HEK293T (cell line): ENCODE measurements around the gene GOLGA2.

ENCODE experiments used
- ARNT ChIP-seq: fragments of 450-650 bp; IDR thresholded peaks from 2 replicates; pipeline ENCODE4 v1.6.1; 2017; ENCODE audit warnings: mild to moderate bottlenecking
- BHLHE40 ChIP-seq: fragments of 450-650 bp; IDR thresholded peaks from 2 replicates; pipeline ENCODE4 v1.6.1; 2016; ENCODE audit warnings: mild to moderate bottlenecking, moderate library complexity, borderline replicate concordance
- FOXA1 ChIP-seq: fragments of 450-650 bp; IDR thresholded peaks from 2 replicates; pipeline ENCODE4 v1.6.1; 2016; ENCODE audit warnings: mild to moderate bottlenecking
- FOXM1 ChIP-seq: fragments of 450-650 bp; IDR thresholded peaks from 2 replicates; pipeline ENCODE4 v1.6.1; 2017; ENCODE audit warnings: mild to moderate bottlenecking, borderline replicate concordance
- L3MBTL2 ChIP-seq: fragments of 450-650 bp; conservative IDR thresholded peaks from 2 replicates; pipeline ENCODE4 v1.6.1; 2016; ENCODE audit warnings: mild to moderate bottlenecking
- LEF1 ChIP-seq: fragments of 450-650 bp; IDR thresholded peaks from 2 replicates; pipeline ENCODE4 v1.6.1; 2017; ENCODE audit warnings: mild to moderate bottlenecking, borderline replicate concordance
- NFRKB ChIP-seq: fragments of 450-650 bp; IDR thresholded peaks from 2 replicates; pipeline ENCODE4 v1.6.1; 2016; ENCODE audit warnings: mild to moderate bottlenecking, moderate library complexity
- SP1 ChIP-seq: fragments of 450-650 bp; IDR thresholded peaks from 2 replicates; pipeline ENCODE4 v1.6.1; 2017
- SUZ12 ChIP-seq: fragments of 450-650 bp; IDR thresholded peaks from 2 replicates; pipeline ENCODE4 v1.6.1; 2016; ENCODE audit warnings: mild to moderate bottlenecking
- TARDBP ChIP-seq: fragments of 450-650 bp; IDR thresholded peaks from 2 replicates; pipeline ENCODE4 v1.6.1; 2016
- ZNF384 ChIP-seq: fragments of 450-650 bp; IDR thresholded peaks from 2 replicates; pipeline ENCODE4 v1.6.1; 2016

DNA sequence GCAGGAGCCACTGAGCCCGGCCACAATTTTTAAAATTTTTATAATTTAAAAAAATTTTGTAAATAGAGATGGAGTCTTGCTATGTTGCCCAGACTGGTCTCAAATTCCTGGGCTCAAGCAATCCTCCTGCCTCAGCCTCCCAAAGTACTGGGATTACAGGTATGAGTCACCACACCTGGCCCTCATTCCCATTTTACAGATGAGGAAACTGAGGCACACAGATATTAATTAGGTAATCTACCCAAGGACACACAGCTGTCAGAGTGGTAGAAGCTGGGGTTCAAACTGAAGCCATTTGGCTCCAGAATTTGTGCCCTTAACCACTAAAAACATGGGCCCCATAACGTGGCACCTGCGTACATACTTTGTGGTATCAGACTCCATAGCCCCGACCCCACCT lies 38.9 kb upstream of the GOLGA2 start:
- TF ChIP-seq SP1: no peak
- TF ChIP-seq BHLHE40: no peak
- no peak for TF ChIP-seq TARDBP
- no peak for TF ChIP-seq LEF1
- TF ChIP-seq L3MBTL2: no peak
- no peak for TF ChIP-seq FOXA1
- no peak for TF ChIP-seq SUZ12
- no peak for TF ChIP-seq FOXM1
- TF ChIP-seq ZNF384: no peak
- no peak for TF ChIP-seq NFRKB
- TF ChIP-seq ARNT: no peak
